SK-N-SH (cell line): ENCODE results near the gene PARP8. TPM values are rescaled to one million over a fixed set of nuclear protein-coding genes. Genes with fewer than 3 reads are reported as not detected.

Experiments
- CTCF ChIA-PET: fragments of 300-600, 350-600 bp; formaldehyde crosslinking; extraction: SDS; loops from one replicate; lab custom pipeline; 2021; lab: Yijun Ruan, JAX
- POLR2A ChIA-PET: fragments of 350-600 bp; sonication (Branson Sonifier 250); formaldehyde crosslinking; extraction: SDS; loops from one replicate; lab custom pipeline; 2020; ENCODE audit warnings: antibody characterized with exemption, inconsistent platforms; lab: Yijun Ruan, JAX
- DNase-seq: peaks from one replicate; pipeline ENCODE4 v3.0.0; 2012
- H2AFZ ChIP-seq: fragments of 200-600 bp; sonication (generic); 2 replicates; pipeline ENCODE4 v1.8.1; 2016; ENCODE audit warnings: antibody characterized with exemption, mild to moderate bottlenecking, low read depth
- H3F3A ChIP-seq: fragments of 200-600 bp; sonication (generic); replicated peaks from 2 replicates; pipeline ENCODE3; 2016; ENCODE audit warnings: antibody characterized with exemption, mild to moderate bottlenecking; ENCODE audit not compliant: insufficient read depth
- H3K27ac ChIP-seq, 2 experiments: fragments of 200-500 bp in 1 of 2; fragments of 200-600 bp in 1 of 2; sonication (Bioruptor generic) in 1 of 2; sonication (generic), shearing (Covaris generic) in 1 of 2; 2 replicates each; pipeline versions ENCODE4 v1.5.1 to v1.6.1; 2014 to 2016; ENCODE audit warnings: low read depth in 2 of 2, inconsistent platforms in 1 of 2, low read length in 1 of 2, mild to moderate bottlenecking in 1 of 2, mixed read lengths in 1 of 2
- H3K27me3 ChIP-seq: fragments of 200-600 bp; sonication (generic), shearing (Covaris generic); 2 replicates; pipeline ENCODE4 v1.6.1; 2016; ENCODE audit warnings: mixed run types; ENCODE audit not compliant: insufficient read depth
- H3K36me3 ChIP-seq, 2 experiments: fragments of 200-500 bp in 1 of 2; fragments of 200-600 bp in 1 of 2; sonication (Bioruptor generic) in 1 of 2; sonication (generic) in 1 of 2; replicated peaks in 1 of 2; 2 replicates each; pipeline versions ENCODE3 to v1.5.1; 2014 to 2016; ENCODE audit warnings: low read length in 1 of 2, mild to moderate bottlenecking in 1 of 2; ENCODE audit not compliant: insufficient read depth in 2 of 2, control insufficient read depth in 1 of 2
- H3K4me1 ChIP-seq, 2 experiments: fragments of 200-500 bp in 1 of 2; fragments of 200-600 bp in 1 of 2; sonication (Bioruptor generic) in 1 of 2; sonication (generic), shearing (Covaris generic) in 1 of 2; 2 replicates each; pipeline versions ENCODE4 v1.5.1 to v1.6.1; 2014 to 2016; ENCODE audit warnings: low read depth in 1 of 2, low read length in 1 of 2, mixed run types in 1 of 2; ENCODE audit not compliant: insufficient read depth in 2 of 2, control insufficient read depth in 1 of 2
- H3K4me2 ChIP-seq: fragments of 200-600 bp; sonication (generic), shearing (Covaris generic); 2 replicates; pipeline ENCODE4 v1.6.1; 2017; ENCODE audit warnings: mixed run types
- H3K4me3 ChIP-seq, 2 experiments: fragments of 200-500 bp in 1 of 2; fragments of 200-600 bp in 1 of 2; sonication (Bioruptor generic) in 1 of 2; sonication (generic), shearing (Covaris generic) in 1 of 2; 2 replicates each; pipeline versions ENCODE4 v1.5.1 to v1.8.1; 2014 to 2016; ENCODE audit warnings: low read depth in 2 of 2, inconsistent platforms in 1 of 2, low read length in 1 of 2, mild to moderate bottlenecking in 1 of 2, mixed read lengths in 1 of 2, moderate library complexity in 1 of 2
- H3K79me2 ChIP-seq: fragments of 200-600 bp; sonication (generic); 2 replicates; pipeline ENCODE4 v1.8.1; 2017; ENCODE audit warnings: mild to moderate bottlenecking; ENCODE audit not compliant: insufficient read depth
- H3K9ac ChIP-seq: fragments of 200-600 bp; sonication (generic); 2 replicates; pipeline ENCODE4 v1.6.1; 2017; ENCODE audit warnings: mixed run types
- H3K9me2 ChIP-seq: fragments of 200-600 bp; sonication (generic); 2 replicates; pipeline ENCODE4 v1.6.1; 2017; ENCODE audit warnings: mixed run types
- H3K9me3 ChIP-seq: fragments of 200-600 bp; sonication (generic); 2 replicates; pipeline ENCODE4 v1.6.1; 2017; ENCODE audit warnings: mixed run types, mild to moderate bottlenecking, moderate library complexity
- H4K20me1 ChIP-seq: fragments of 200-600 bp; sonication (generic); 2 replicates; pipeline ENCODE4 v1.6.1; 2017; ENCODE audit warnings: mild to moderate bottlenecking, mixed run types; ENCODE audit not compliant: insufficient read depth
- CHD2 ChIP-seq: fragments of 150-350 bp; IDR thresholded peaks from 2 replicates; pipeline ENCODE4 v1.6.1; 2018; ENCODE audit warnings: low read length; ENCODE audit not compliant: partially characterized antibody
- ELF1 ChIP-seq: IDR thresholded peaks from 2 replicates; pipeline ENCODE4 v1.4.0; 2012
- GABPA ChIP-seq: IDR thresholded peaks from 2 replicates; pipeline ENCODE4 v1.4.0; 2012; ENCODE audit warnings: low read depth, mild to moderate bottlenecking
- GATA2 ChIP-seq: sonication (generic); formaldehyde crosslinking; IDR thresholded peaks from 2 replicates; pipeline ENCODE4 v1.5.0; 2020; ENCODE audit warnings: mild to moderate bottlenecking, missing genetic modification reagents
- IRF3 ChIP-seq: fragments of 150-350 bp; IDR thresholded peaks from 2 replicates; pipeline ENCODE4 v1.6.1; 2016; ENCODE audit warnings: mild to moderate bottlenecking, low read depth, low read length
- MAX ChIP-seq: IDR thresholded peaks from 2 replicates; pipeline ENCODE4 v1.4.0; 2012; ENCODE audit warnings: low read depth
- PBX3 ChIP-seq: IDR thresholded peaks from 2 replicates; pipeline ENCODE4; 2012
- RAD21 ChIP-seq: IDR thresholded peaks from 2 replicates; pipeline ENCODE4 v1.6.1; 2012; ENCODE audit warnings: mild to moderate bottlenecking, low read length
- SIN3A ChIP-seq: IDR thresholded peaks from 2 replicates; pipeline ENCODE4 v1.6.1; 2012; ENCODE audit warnings: low read depth, mild to moderate bottlenecking, low read length, moderate library complexity, borderline replicate concordance
- TAF1 ChIP-seq: IDR thresholded peaks from 2 replicates; pipeline ENCODE4 v1.6.1; 2012; ENCODE audit warnings: low read depth, mild to moderate bottlenecking, low read length, moderate library complexity, borderline replicate concordance
- TCF12 ChIP-seq: IDR thresholded peaks from 2 replicates; pipeline ENCODE4 v1.4.0; 2012
- TEAD4 ChIP-seq: IDR thresholded peaks from 2 replicates; pipeline ENCODE4 v1.4.0; 2012; ENCODE audit warnings: mild to moderate bottlenecking, borderline replicate concordance; ENCODE audit not compliant: insufficient read depth
- USF1 ChIP-seq: IDR thresholded peaks from 2 replicates; pipeline ENCODE4 v1.4.0; 2012; ENCODE audit warnings: low read depth, borderline replicate concordance
- ZBTB33 ChIP-seq: IDR thresholded peaks from 2 replicates; pipeline ENCODE4 v1.4.0; 2012; ENCODE audit warnings: low read depth, borderline replicate concordance
- WGBS: methylation state at CpG from one replicate; pipeline ENCODE4 v1.1.6; 2017; ENCODE audit warnings: low lambda C conversion rate; 5-methylcytosine and 5-hydroxymethylcytosine counted together
- polyA plus RNA-seq, 3 experiments: library from polyadenylated mRNA; depleted of rRNA; stranded (reverse); fragments of >200 nt; gene quantifications; 2 replicates each; pipeline ENCODE4 v1.2.3, GENCODE V29; 2012

Gene PARP8
- polyA plus RNA-seq, 1 of the 3 experiments (the other 2 are of a cell fraction): 6.2 TPM

GRCh38 chr5:50763846-50764245 lies 97.4 kb downstream of the PARP8 start (continued):
- no peak for TF ChIP-seq ZBTB33
- no peak for TF ChIP-seq CHD2
- no peak for TF ChIP-seq GATA2 (CRISPR knock-in tag)
- TF ChIP-seq, all 33 proteins: peak for 0

GRCh38 chr5:50766042-50766441 lies 99.6 kb downstream of the PARP8 start:
- POLR2A ChIA-PET: no interaction called here
- H3K4me2 ChIP-seq: 0 out of 2 replicates have a peak overlapping the region, but pooled peaks have one; percentile 9

GRCh38 chr5:50766462-50766861 lies 100.0 kb downstream of the PARP8 start:
- H3K4me1 ChIP-seq: peaks cover 0 to 9% of the 10 kb centered on the region in 2 experiments; a peak in 2 of 4 replicates
- 67% methylated on average over 5 of the region's 5 CpGs for WGBS
- H3K27me3 ChIP-seq: no peaks in the 10 kb centered on the region
- peaks cover 1 to 17% of the 10 kb centered on the region in 2 experiments for H3K36me3 ChIP-seq
- H3K9ac ChIP-seq: no peak overlapping the region
- DNase-seq: no peak
- peaks cover 8% of the 10 kb centered on the region for H3F3A ChIP-seq
- 0 out of 2 replicates have a peak overlapping the region, but pooled peaks have one; percentile 23 for H3K4me2 ChIP-seq
- no peaks in the 10 kb centered on the region for H4K20me1 ChIP-seq
- H3K27ac ChIP-seq: peak overlapping the region in 1 of 2 experiments; percentile 18; a peak in 2 of 4 replicates
- ChIA-PET POLR2A (no interaction called here), CTCF (no interaction called here)
- H2AFZ ChIP-seq: no peak overlapping the region
- no peaks in the 10 kb centered on the region for H3K9me3 ChIP-seq
- H3K79me2 ChIP-seq: no peaks in the 10 kb centered on the region
- no peak overlapping the region; a peak in 1 of 4 replicates for H3K4me3 ChIP-seq
- H3K9me2 ChIP-seq: no peaks in the 10 kb centered on the region
- TF ChIP-seq TAF1 (no peak), ELF1 (no peak), SIN3A (no peak), ZBTB33 (no peak), GATA2 (CRISPR knock-in tag) (no peak), USF1 (no peak), GABPA (no peak), MAX (no peak), TEAD4 (no peak), TCF12 (no peak), IRF3 (no peak)

More at GRCh38 chr5:50766042-50766441, 99.6 kb downstream of the PARP8 start:
- no peak for TF ChIP-seq RAD21
- TF ChIP-seq PBX3: 0 out of 2 replicates have a peak, but pooled peaks have one; percentile 20
- Histone ChIP-seq H3K27me3 (no peaks in the 10 kb centered on the region), H4K20me1 (no peaks in the 10 kb centered on the region), H3K9me3 (no peaks in the 10 kb centered on the region), H3K4me1 (peaks cover 0 to 9% of the 10 kb centered on the region in 2 experiments; a peak in 2 of 4 replicates), H3K27ac (peak overlapping the region in 1 of 2 experiments; percentile 18; a peak in 1 of 4 replicates), H3K79me2 (no peaks in the 10 kb centered on the region), H3K4me3 (no peak overlapping the region), H3K9me2 (no peaks in the 10 kb centered on the region), H2AFZ (no peak overlapping the region), H3F3A (peaks cover 8% of the 10 kb centered on the region), H3K36me3 (peaks cover 2 to 18% of the 10 kb centered on the region in 2 experiments), H3K9ac (no peak overlapping the region)
- no peak for DNase-seq
- WGBS: 34% methylated on average over 2 of the region's 2 CpGs
- CTCF ChIA-PET: interaction anchor here (3.0 kb wide), 1 partner anchor 15 kb away, joined by 12 read pairs; no protein-coding TSS in a partner anchor
